GM12878 (cell line): ENCODE data around the gene CTNNA1. TPM values are rescaled to one million over a fixed set of nuclear protein-coding genes. Genes with fewer than 3 reads are reported as not detected.

Experiments
- ATAC-seq: fragments of 200-7000 bp; cut with Tn5 transposase; 3 replicates; pipeline ENCODE4 v1.9.1; 2020; ENCODE audit warnings: mild to moderate bottlenecking, moderate library complexity
- BruUV-seq: library from RNA; stranded (reverse); fragments of 400-500 nt; replicated peaks from 2 replicates; lab custom pipeline; 2021; lab: Mats Ljungman, UMichigan
- CTCF ChIA-PET: fragments of 300-600 bp; sonication (Branson Sonifier 250); formaldehyde crosslinking; extraction: SDS; loops from one replicate; lab custom pipeline; 2021; ENCODE audit warnings: inconsistent platforms; lab: Yijun Ruan, JAX
- POLR2A ChIA-PET: fragments of 350-600 bp; formaldehyde crosslinking; extraction: SDS; loops from one replicate; lab custom pipeline; 2021; ENCODE audit warnings: inconsistent platforms; lab: Charles Lee
- RAD21 ChIA-PET: fragments of 300-600 bp; sonication (Branson Sonifier 250); formaldehyde crosslinking; loops from one replicate; lab custom pipeline; 2023; ENCODE audit warnings: antibody characterized with exemption; ENCODE audit not compliant: unreplicated experiment; lab: Charles Lee
- SMC1A ChIA-PET: fragments of 300-600 bp; sonication (Branson Sonifier 250); formaldehyde crosslinking; loops from one replicate; lab custom pipeline; 2023; ENCODE audit not compliant: unreplicated experiment, uncharacterized antibody; lab: Charles Lee
- DNase-seq: peaks from one replicate; pipeline ENCODE4 v3.0.0-alpha.2; 2011; ENCODE audit warnings: low read depth, low spot score
- FAIRE-seq: peaks from 3 replicates; lab custom pipeline; 2011; peaks lifted over from hg19 to GRCh38; lab: Jason Lieb, UNC
- H2AFZ ChIP-seq: 2 replicates; pipeline ENCODE4 v1.6.0; 2011; ENCODE audit warnings: low read depth, low read length, control low read depth; ENCODE audit not compliant: control insufficient read depth
- H3K27ac ChIP-seq: 2 replicates; pipeline ENCODE4 v1.5.1; 2011; ENCODE audit warnings: control low read depth; ENCODE audit not compliant: control insufficient read depth, insufficient read depth
- H3K27me3 ChIP-seq, 2 experiments: replicated peaks in 1 of 2; 2 replicates each; pipeline versions ENCODE4 v1.6.0 to v1.6.1; 2011; ENCODE audit warnings: low read length in 1 of 2; ENCODE audit not compliant: control insufficient read depth in 2 of 2, insufficient read depth in 2 of 2
- H3K36me3 ChIP-seq, 2 experiments: 2 replicates each; pipeline ENCODE4 v1.5.1; 2011; ENCODE audit warnings: low read length in 1 of 2; ENCODE audit not compliant: control insufficient read depth in 2 of 2, insufficient read depth in 2 of 2
- H3K4me1 ChIP-seq: 2 replicates; pipeline ENCODE4 v1.6.1; 2011; ENCODE audit warnings: mild to moderate bottlenecking, low read length, moderate library complexity, mixed read lengths; ENCODE audit not compliant: control insufficient read depth, insufficient read depth
- H3K4me2 ChIP-seq: 2 replicates; pipeline ENCODE4 v1.6.0; 2011; ENCODE audit warnings: control low read depth; ENCODE audit not compliant: control insufficient read depth, insufficient read depth
- H3K4me3 ChIP-seq: fragments of 200-600 bp; sonication (generic); 2 replicates; pipeline ENCODE4 v1.5.1; 2016
- H3K79me2 ChIP-seq: 2 replicates; pipeline ENCODE4 v1.6.0; 2011; ENCODE audit warnings: low read length; ENCODE audit not compliant: control insufficient read depth, insufficient read depth
- H3K9ac ChIP-seq: 2 replicates; pipeline ENCODE4 v1.8.0; 2011; ENCODE audit warnings: low read length, control low read depth, mixed read lengths; ENCODE audit not compliant: control insufficient read depth, insufficient read depth
- H3K9me3 ChIP-seq: replicated peaks from 3 replicates; pipeline ENCODE4 v1.5.1; 2011; ENCODE audit warnings: mild to moderate bottlenecking, low read length; ENCODE audit not compliant: control insufficient read depth, insufficient read depth
- H4K20me1 ChIP-seq: 2 replicates; pipeline ENCODE4 v1.6.0; 2011; ENCODE audit not compliant: control insufficient read depth, insufficient read depth
- BRCA1 ChIP-seq: IDR thresholded peaks from 2 replicates; pipeline ENCODE4 v1.6.1; 2011; ENCODE audit warnings: low read depth, low read length, improper control_type of control experiment
- CBX5 ChIP-seq: sonication (generic); IDR thresholded peaks from 2 replicates; pipeline ENCODE4 v1.6.1; 2016; ENCODE audit warnings: low read depth, moderate library complexity, mild to moderate bottlenecking, inconsistent platforms
- CREM ChIP-seq: IDR thresholded peaks from 2 replicates; pipeline ENCODE4 v1.6.1; 2014; ENCODE audit warnings: antibody characterized with exemption, low read depth
- EED ChIP-seq: sonication (generic); IDR thresholded peaks from 2 replicates; pipeline ENCODE4 v1.6.1; 2016; ENCODE audit warnings: antibody characterized with exemption, low read depth
- HDGF ChIP-seq: fragments of 450-650 bp; IDR thresholded peaks from 2 replicates; pipeline ENCODE4 v1.6.1; 2016; ENCODE audit warnings: antibody characterized with exemption
- JUND ChIP-seq: IDR thresholded peaks from 2 replicates; pipeline ENCODE4 v1.6.1; 2012; ENCODE audit warnings: low read depth, mild to moderate bottlenecking, low read length, improper control_type of control experiment, moderate library complexity
- MXI1 ChIP-seq: fragments of 150-350 bp; IDR thresholded peaks from 2 replicates; pipeline ENCODE4 v1.6.1; 2011; ENCODE audit warnings: low read depth, mild to moderate bottlenecking, inconsistent platforms, low read length, improper control_type of control experiment
- NKRF ChIP-seq: fragments of 450-650 bp; conservative IDR thresholded peaks from 2 replicates; pipeline ENCODE4 v1.6.1; 2017; ENCODE audit warnings: mild to moderate bottlenecking, moderate library complexity
- POLR2AphosphoS2 ChIP-seq: IDR thresholded peaks from 2 replicates; pipeline ENCODE4 v1.6.1; 2011; ENCODE audit warnings: low read depth, mild to moderate bottlenecking, low read length, improper control_type of control experiment, moderate library complexity
- SREBF1 ChIP-seq: IDR thresholded peaks from 2 replicates; pipeline ENCODE4 v1.6.1; 2012; ENCODE audit warnings: mild to moderate bottlenecking, low read length
- STAT3 ChIP-seq: IDR thresholded peaks from 2 replicates; pipeline ENCODE4 v1.6.1; 2011; ENCODE audit warnings: low read depth, low read length, improper control_type of control experiment
- TARDBP ChIP-seq: IDR thresholded peaks from 2 replicates; pipeline ENCODE4 v1.6.1; 2016; ENCODE audit warnings: borderline replicate concordance
- TCF12 ChIP-seq: IDR thresholded peaks from 2 replicates; pipeline ENCODE4 v1.6.1; 2011; ENCODE audit warnings: low read depth, mild to moderate bottlenecking, low read length
- TCF7 ChIP-seq: IDR thresholded peaks from 2 replicates; pipeline ENCODE4 v1.6.1; 2014; ENCODE audit warnings: antibody characterized with exemption, borderline replicate concordance
- USF1 ChIP-seq: IDR thresholded peaks from 2 replicates; pipeline ENCODE4 v1.6.1; 2011; ENCODE audit warnings: borderline replicate concordance, low read depth, mild to moderate bottlenecking, moderate library complexity, mixed read lengths, low read length; ENCODE audit not compliant: insufficient read depth; ENCODE audit errors: extremely low read length
- WGBS: methylation state at CpG from one replicate; pipeline ENCODE4 v1.1.6; 2016; ENCODE audit warnings: low lambda C conversion rate; ENCODE audit not compliant: insufficient replicate concordance, insufficient coverage; ENCODE audit errors: missing lambda C conversion rate; 5-methylcytosine and 5-hydroxymethylcytosine counted together
- in situ Hi-C: fragments of 300-500 bp; cut with MboI; formaldehyde crosslinking; loops from 9 replicates; pipeline ENCODE4 v1.14.3; 2018; ENCODE audit warnings: mixed read lengths
- intact Hi-C: fragments of 100-400 bp; cut with micrococcal nuclease; formaldehyde crosslinking; loops from one replicate; pipeline ENCODE4 v1.14.2; 2022; ENCODE audit not compliant: unreplicated experiment
- polyA plus RNA-seq, 11 experiments: library from polyadenylated mRNA; depleted of rRNA in 4 of 11; unstranded in 6 of 11; stranded (reverse) in 5 of 11; fragments of >200 nt; fragmentation: Nextera tagmentation in 4 of 11; fragmentation: Illumina TruSeq in 1 of 11; extraction: Ambion mirVana in 4 of 11; extraction: Trizol in 1 of 11; gene quantifications; 1 replicate in 1 of 11; 2 replicates in 10 of 11; pipeline versions ENCODE4 v1.2.1 to v1.2.3, GENCODE V29; 2011 to 2016; ENCODE audit warnings: inconsistent platforms in 2 of 11, missing spikeins in 2 of 11, low read depth in 1 of 11
- total RNA-seq, 4 experiments: library from RNA; depleted of rRNA in 3 of 4; stranded (reverse); fragments of >200 nt in 3 of 4; fragmentation: Illumina TruSeq in 1 of 4; extraction: Trizol in 1 of 4; gene quantifications; 2 replicates each; pipeline versions ENCODE4 v1.2.1 to v1.2.3, GENCODE V29; 2013 to 2021

CTNNA1 gene
- total and polyA plus RNA-seq, 10 of the 15 experiments (the other 5 are each of a cell fraction or from before 2014, with no cell fraction given): 32.6 to 104 (median 57.7) TPM

- Histone ChIP-seq H3K9ac (no peak overlapping the region), H3K27me3 (no peaks in the 10 kb centered on the region), H3K36me3 (peaks cover 0 to 2% of the 10 kb centered on the region in 2 experiments; a peak in 1 of 4 replicates), H3K4me1 (no peaks in the 10 kb centered on the region), H3K9me3 (no peaks in the 10 kb centered on the region), H3K4me2 (no peak overlapping the region), H2AFZ (no peak overlapping the region), H3K4me3 (no peak overlapping the region), H3K79me2 (no peaks in the 10 kb centered on the region), H3K27ac (no peak overlapping the region), H4K20me1 (no peaks in the 10 kb centered on the region)
- RAD21 ChIA-PET: no interaction called here
- 93% methylated on average over 1 of the region's 1 CpG for WGBS
- DNase-seq (no peak), FAIRE-seq (no peak), ATAC-seq (no peak)
- intact Hi-C loops (no loop called here), in situ Hi-C loops (no loop called here)
- POLR2A ChIA-PET: no interaction called here
- CTCF ChIA-PET: interaction anchor here (1.5 kb wide), 1 partner anchor 108 kb away, joined by 5 read pairs; no protein-coding TSS in a partner anchor
- BruUV-seq: no TSS peak
- no peak for TF ChIP-seq SREBF1
- SMC1A ChIA-PET: interaction anchor here (0.6 to 1.4 kb wide), 2 partner anchors 13 to 255 kb away, joined by 3 read pairs; no protein-coding TSS in a partner anchor
Measured at GRCh38 chr5:138898299-138898698, 145.1 kb downstream of the CTNNA1 start.

- no peaks in the 10 kb centered on the region for H4K20me1 ChIP-seq
- H2AFZ ChIP-seq: no peak overlapping the region
- CTCF ChIA-PET: no interaction called here
- H3K27me3 ChIP-seq: no peaks in the 10 kb centered on the region
- H3K9ac ChIP-seq: no peak overlapping the region
- H3K4me2 ChIP-seq: no peak overlapping the region
- H3K9me3 ChIP-seq: no peaks in the 10 kb centered on the region
- POLR2A ChIA-PET: no interaction called here
- peaks cover 0 to 2% of the 10 kb centered on the region in 2 experiments; a peak in 1 of 4 replicates for H3K36me3 ChIP-seq
- no peak overlapping the region for H3K4me3 ChIP-seq
- RAD21 ChIA-PET: no interaction called here
- intact Hi-C loops: no loop called here
- BruUV-seq: no TSS peak
- H3K4me1 ChIP-seq: no peaks in the 10 kb centered on the region
- DNase-seq (no peak), ATAC-seq (no peak), FAIRE-seq (no peak)
- H3K79me2 ChIP-seq: no peaks in the 10 kb centered on the region
- in situ Hi-C loops: no loop called here
- H3K27ac ChIP-seq: no peak overlapping the region
- 94% methylated on average over 2 of the region's 2 CpGs for WGBS
- SMC1A ChIA-PET: interaction anchor here (1.4 kb wide), 1 partner anchor 13 kb away, joined by 3 read pairs; no protein-coding TSS in a partner anchor
- TF ChIP-seq USF1 (no peak), NKRF (no peak), TCF7 (no peak), CBX5 (no peak), MXI1 (no peak), JUND (no peak), CREM (no peak), TCF12 (no peak), TARDBP (no peak), STAT3 (no peak), HDGF (no peak), EED (no peak), BRCA1 (no peak), POLR2AphosphoS2 (no peak)
Measured at GRCh38 chr5:138898742-138899141, 145.5 kb downstream of the CTNNA1 start.
